ENCODE data around the gene NCAM1.

Gene NCAM1

GRCh38 chr11:113090716-113091480 lies 129.7 kb downstream of the NCAM1 start:
- DNase-seq: no peak

GRCh38 chr11:113091481-113091780 lies 130.2 kb downstream of the NCAM1 start:
- DNase-seq: no peak

GRCh38 chr11:113096648-113097047 lies 135.4 kb downstream of the NCAM1 start:
- DNase-seq: no peak

- DNase-seq: no peak
Measured at GRCh38 chr11:113103932-113104690, 142.9 kb downstream of the NCAM1 start.

- DNase-seq: no peak
Measured at GRCh38 chr11:113104691-113105251, 143.6 kb downstream of the NCAM1 start.

GRCh38 chr11:113105592-113105991 lies 144.4 kb downstream of the NCAM1 start:
- DNase-seq: no peak

- no peak for DNase-seq
Measured at GRCh38 chr11:113106507-113106906, 145.3 kb downstream of the NCAM1 start.

GRCh38 chr11:113110046-113110445 lies 148.8 kb downstream of the NCAM1 start:
- DNase-seq: no peak

GRCh38 chr11:113111156-113111555 lies 149.9 kb downstream of the NCAM1 start:
- no peak for DNase-seq

- DNase-seq: no peak
Measured at GRCh38 chr11:113112307-113112706, 151.1 kb downstream of the NCAM1 start.

GRCh38 chr11:113113801-113114704 lies 152.8 kb downstream of the NCAM1 start:
- no peak for DNase-seq

- DNase-seq: no peak
Measured at GRCh38 chr11:113114705-113115027, 153.4 kb downstream of the NCAM1 start.

- DNase-seq: no peak
Measured at GRCh38 chr11:113118104-113118503, 156.9 kb downstream of the NCAM1 start.

GRCh38 chr11:113119074-113119473 lies 157.9 kb downstream of the NCAM1 start:
- DNase-seq: no peak

GRCh38 chr11:113119966-113120736 lies 158.9 kb downstream of the NCAM1 start:
- no peak for DNase-seq

GRCh38 chr11:113121746-113122145 lies 160.5 kb downstream of the NCAM1 start:
- no peak for DNase-seq

GRCh38 chr11:113124006-113124405 lies 162.8 kb downstream of the NCAM1 start:
- no peak for DNase-seq

GRCh38 chr11:113124578-113124977 lies 163.4 kb downstream of the NCAM1 start:
- DNase-seq: no peak

- DNase-seq: no peak
Measured at GRCh38 chr11:113129261-113129992, 168.2 kb downstream of the NCAM1 start.

GRCh38 chr11:113131036-113131775 lies 170.0 kb downstream of the NCAM1 start:
- DNase-seq: no peak

GRCh38 chr11:113133071-113133470 lies 171.9 kb downstream of the NCAM1 start:
- no peak for DNase-seq
